Tibial artery (tissue), 4 donors: ENCODE results near the gene ADAM12.

Experiments
- DNase-seq, 2 donors: peaks; one replicate each; pipeline ENCODE4 v3.0.0-alpha.2; 2019
- H3K27ac ChIP-seq, 2 donors: fragments of 200-600 bp; sonication (generic) in 1 of 2; 1 replicate in 1 of 2; 2 replicates in 1 of 2; pipeline ENCODE4 v1.5.1; 2018 to 2019; ENCODE audit warnings: mild to moderate bottlenecking in 1 of 2
- H3K27me3 ChIP-seq, 2 donors: fragments of 200-600 bp; sonication (generic) in 1 of 2; one replicate each; pipeline versions ENCODE4 v1.5.1 to v1.6.0; 2016 to 2019
- H3K36me3 ChIP-seq, 3 donors: fragments of 200-600 bp; sonication (generic) in 2 of 3; one replicate each; pipeline ENCODE4 v1.5.1; 2016 to 2019; ENCODE audit warnings: mild to moderate bottlenecking in 2 of 3
- H3K4me1 ChIP-seq, 4 donors: fragments of 200-600 bp; sonication (generic) in 2 of 4; 1 replicate in 3 of 4; 2 replicates in 1 of 4; pipeline ENCODE4 v1.5.1; 2016 to 2019
- H3K4me3 ChIP-seq, 2 donors: fragments of 200-600 bp; sonication (generic) in 1 of 2; 1 replicate in 1 of 2; 2 replicates in 1 of 2; pipeline ENCODE4 v1.5.1; 2018 to 2019; ENCODE audit warnings: mild to moderate bottlenecking in 2 of 2
- H3K9me3 ChIP-seq, 3 donors: fragments of 200-600 bp; sonication (generic) in 1 of 3; one replicate each; pipeline ENCODE4 v1.5.1; 2016 to 2019
- intact Hi-C: fragments of 100-400 bp; cut with DNase I; formaldehyde crosslinking; loops from one replicate; pipeline ENCODE4 v1.15.0; 2023; ENCODE audit warnings: low total_unique reads
- TF ChIP-seq, protein P1 (sequence below), 2 experiments: fragments of 200-600 bp in 1 of 2; fragments of 450-650 bp in 1 of 2; IDR thresholded peaks; one replicate each; pipeline ENCODE4 v1.5.1; 2017 to 2019; ENCODE audit warnings: antibody characterized with exemption in 2 of 2, mild to moderate bottlenecking in 1 of 2, moderate library complexity in 1 of 2

The ADAM12 gene

DNA sequence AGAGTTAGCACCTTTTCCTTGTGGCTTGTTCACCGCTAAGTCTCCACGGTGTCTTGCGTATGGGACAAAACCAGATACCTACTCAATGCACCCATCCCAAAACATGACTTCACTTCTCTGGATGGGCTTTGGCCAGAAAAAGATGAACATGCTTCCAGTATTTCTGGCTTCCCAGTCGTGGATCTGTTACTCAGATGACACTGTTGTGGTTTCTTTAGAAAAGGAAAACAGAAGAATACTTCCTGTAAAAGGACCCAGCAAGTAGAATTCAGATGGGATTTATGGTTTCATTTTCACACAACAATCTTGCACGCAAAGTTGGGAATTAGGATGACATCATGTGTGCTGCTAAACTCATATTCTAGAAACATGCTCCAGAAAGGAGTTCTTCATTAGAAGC is 216.7 kb downstream of the ADAM12 start:
- TF ChIP-seq, protein P1, sequence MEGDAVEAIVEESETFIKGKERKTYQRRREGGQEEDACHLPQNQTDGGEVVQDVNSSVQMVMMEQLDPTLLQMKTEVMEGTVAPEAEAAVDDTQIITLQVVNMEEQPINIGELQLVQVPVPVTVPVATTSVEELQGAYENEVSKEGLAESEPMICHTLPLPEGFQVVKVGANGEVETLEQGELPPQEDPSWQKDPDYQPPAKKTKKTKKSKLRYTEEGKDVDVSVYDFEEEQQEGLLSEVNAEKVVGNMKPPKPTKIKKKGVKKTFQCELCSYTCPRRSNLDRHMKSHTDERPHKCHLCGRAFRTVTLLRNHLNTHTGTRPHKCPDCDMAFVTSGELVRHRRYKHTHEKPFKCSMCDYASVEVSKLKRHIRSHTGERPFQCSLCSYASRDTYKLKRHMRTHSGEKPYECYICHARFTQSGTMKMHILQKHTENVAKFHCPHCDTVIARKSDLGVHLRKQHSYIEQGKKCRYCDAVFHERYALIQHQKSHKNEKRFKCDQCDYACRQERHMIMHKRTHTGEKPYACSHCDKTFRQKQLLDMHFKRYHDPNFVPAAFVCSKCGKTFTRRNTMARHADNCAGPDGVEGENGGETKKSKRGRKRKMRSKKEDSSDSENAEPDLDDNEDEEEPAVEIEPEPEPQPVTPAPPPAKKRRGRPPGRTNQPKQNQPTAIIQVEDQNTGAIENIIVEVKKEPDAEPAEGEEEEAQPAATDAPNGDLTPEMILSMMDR (IDR thresholded peaks at IDR 0.05): no peak
- Histone ChIP-seq H3K9me3 (no peaks in the 10 kb centered on the region), H3K4me1 (peaks cover 0 to 12% (median 5%) of the 10 kb centered on the region in 4 donors), H3K36me3 (no peaks in the 10 kb centered on the region), H3K27me3 (no peaks in the 10 kb centered on the region), H3K27ac (no peak overlapping the region), H3K4me3 (peak overlapping the region; percentile 5 to 15)
- no peak for DNase-seq
- intact Hi-C loops: no loop called here

DNA sequence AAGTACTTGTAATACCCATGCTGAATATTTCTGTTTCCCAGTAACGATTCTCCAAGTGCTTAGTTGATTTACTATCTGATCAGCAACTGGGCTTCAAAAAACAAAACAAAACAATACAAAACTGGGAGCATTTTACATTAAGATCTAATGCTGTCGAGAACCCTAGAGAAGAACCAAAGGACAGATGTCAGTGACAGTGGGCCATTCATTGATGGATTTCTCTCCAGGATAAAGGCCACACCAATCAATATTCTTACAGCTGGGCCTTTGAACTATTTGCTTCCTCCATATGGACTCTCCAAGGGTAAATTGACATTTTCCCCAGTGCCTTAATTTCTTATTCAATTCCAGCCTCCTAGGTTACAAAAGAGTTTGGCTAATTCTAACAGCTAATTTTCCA is 217.5 kb downstream of the ADAM12 start:
- intact Hi-C loops: no loop called here
- Histone ChIP-seq H3K36me3 (no peaks in the 10 kb centered on the region), H3K4me1 (peaks cover 0 to 12% (median 5%) of the 10 kb centered on the region in 4 donors), H3K9me3 (no peaks in the 10 kb centered on the region), H3K27me3 (no peaks in the 10 kb centered on the region), H3K4me3 (no peak overlapping the region), H3K27ac (no peak overlapping the region)
- TF ChIP-seq, protein P1 (IDR thresholded peaks at IDR 0.05): no peak
- no peak for DNase-seq

DNA sequence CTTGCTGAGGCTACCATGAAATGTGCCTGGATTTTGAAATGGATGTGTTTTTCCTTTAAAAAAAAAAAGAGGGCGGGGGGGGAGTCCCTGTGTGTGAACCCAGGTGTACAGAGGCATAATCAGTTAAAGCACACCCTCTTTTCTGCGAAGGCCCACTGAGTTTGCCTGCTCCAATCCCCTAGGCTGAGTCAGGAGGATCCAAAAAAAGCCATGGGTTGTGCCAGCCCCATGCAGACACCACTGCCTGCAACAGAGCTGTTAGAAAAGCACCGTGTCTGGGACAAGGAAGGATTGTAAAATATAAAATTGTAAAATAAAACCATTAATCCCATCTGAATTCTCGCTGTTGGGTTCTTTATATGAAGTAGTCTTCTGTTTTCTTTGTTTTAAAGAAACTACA is 217.9 kb downstream of the ADAM12 start:
- intact Hi-C loops: no loop called here
- H3K4me3 ChIP-seq: no peak overlapping the region
- no peaks in the 10 kb centered on the region for H3K36me3 ChIP-seq
- H3K4me1 ChIP-seq: peaks cover 0 to 12% (median 5%) of the 10 kb centered on the region in 4 donors
- TF ChIP-seq, protein P1 (IDR thresholded peaks at IDR 0.05): no peak
- no peaks in the 10 kb centered on the region for H3K9me3 ChIP-seq
- no peak overlapping the region for H3K27ac ChIP-seq
- no peak for DNase-seq
- H3K27me3 ChIP-seq: no peaks in the 10 kb centered on the region

DNA sequence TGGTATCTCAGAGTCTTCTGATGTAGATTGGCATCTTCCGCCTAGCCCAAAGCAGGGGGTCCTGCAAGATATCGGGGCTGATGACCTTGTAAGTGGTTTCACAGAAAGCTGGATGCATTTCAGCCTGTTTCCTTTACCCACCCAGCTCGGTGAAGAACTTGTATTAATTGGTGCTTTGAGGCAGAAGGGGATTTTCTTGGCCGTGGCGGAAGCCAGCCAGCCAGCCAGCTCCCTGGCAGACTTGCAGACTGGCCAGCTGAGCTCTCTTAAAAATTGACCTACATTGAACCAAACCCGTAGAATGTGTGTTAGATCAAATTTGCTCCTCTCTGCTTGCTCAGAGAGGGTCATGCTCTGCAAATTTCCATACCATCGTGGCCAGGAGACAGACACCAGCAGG is 218.4 kb downstream of the ADAM12 start:
- Histone ChIP-seq H3K4me3 (no peak overlapping the region), H3K36me3 (no peaks in the 10 kb centered on the region), H3K9me3 (no peaks in the 10 kb centered on the region), H3K27me3 (no peaks in the 10 kb centered on the region), H3K27ac (no peak overlapping the region), H3K4me1 (peaks cover 0 to 12% (median 5%) of the 10 kb centered on the region in 4 donors)
- DNase-seq: no peak
- intact Hi-C loops: no loop called here
- TF ChIP-seq, protein P1 (IDR thresholded peaks at IDR 0.05): no peak

DNA sequence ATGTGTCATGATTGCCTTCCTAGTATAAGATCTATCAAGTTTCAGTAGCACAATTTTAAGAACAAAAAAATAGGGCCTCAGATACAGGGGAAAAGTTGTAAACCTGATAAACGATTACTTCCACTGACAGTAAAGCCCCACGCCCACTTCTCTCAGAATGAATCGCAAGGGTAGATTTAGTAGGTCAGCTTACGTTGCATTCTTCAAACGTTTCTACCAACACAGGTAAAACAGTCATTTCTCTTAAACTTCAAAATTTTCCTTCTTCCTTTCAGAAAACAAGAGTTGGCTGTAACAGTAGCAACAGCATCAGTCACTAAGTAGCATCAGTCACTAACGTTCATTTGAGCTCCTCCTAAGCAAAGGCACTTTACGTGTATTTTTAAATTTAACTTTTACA is 221.5 kb downstream of the ADAM12 start:
- H3K27ac ChIP-seq: no peak overlapping the region

More for the DNA sequence above, 221.5 kb downstream of the ADAM12 start:
- H3K9me3 ChIP-seq: no peaks in the 10 kb centered on the region
- intact Hi-C loops: no loop called here
- DNase-seq: no peak
- H3K27me3 ChIP-seq: no peaks in the 10 kb centered on the region
- TF ChIP-seq, protein P1 (IDR thresholded peaks at IDR 0.05): no peak
- H3K4me1 ChIP-seq: peaks cover 0 to 12% (median 5%) of the 10 kb centered on the region in 4 donors
- H3K4me3 ChIP-seq: no peak overlapping the region
- no peaks in the 10 kb centered on the region for H3K36me3 ChIP-seq
